HG03575 (cell line): ENCODE data around the gene MPZL1.
A peak's percentile ranks its signal among the peaks of the same experiment; 100 is the strongest.

ENCODE experiments used
- ATAC-seq: cut with Tn5 transposase; IDR thresholded peaks from one replicate; pipeline ENCODE4 v1.9.1; 2021; ENCODE audit not compliant: unreplicated experiment, insufficient number of reproducible peaks, low FRiP score; ENCODE audit errors: extremely low read depth

The MPZL1 gene

GRCh38 chr1:167693425-167694045 lies 28.2 kb upstream of the MPZL1 start:
- ATAC-seq = no peak

- no peak for ATAC-seq
These were observed 27.1 kb upstream of the MPZL1 start for GRCh38 chr1:167694691-167695090.

GRCh38 chr1:167695147-167695546 lies 26.6 kb upstream of the MPZL1 start:
- no peak for ATAC-seq

GRCh38 chr1:167695756-167696561 lies 25.8 kb upstream of the MPZL1 start:
- no peak for ATAC-seq

GRCh38 chr1:167697667-167698141 lies 24.1 kb upstream of the MPZL1 start:
- no peak for ATAC-seq

- ATAC-seq = no peak
These were observed 23.5 kb upstream of the MPZL1 start for GRCh38 chr1:167698313-167698712.

- no peak for ATAC-seq
These were observed 20.3 kb upstream of the MPZL1 start for GRCh38 chr1:167701510-167701909.

GRCh38 chr1:167703557-167703956 lies 18.2 kb upstream of the MPZL1 start:
- no peak for ATAC-seq

- ATAC-seq = no peak
These were observed 17.1 kb upstream of the MPZL1 start for GRCh38 chr1:167704715-167705114.

- ATAC-seq = no peak
These were observed 16.5 kb upstream of the MPZL1 start for GRCh38 chr1:167705250-167705649.

GRCh38 chr1:167706363-167706762 lies 15.4 kb upstream of the MPZL1 start:
- no peak for ATAC-seq

GRCh38 chr1:167706931-167707877 lies 14.6 kb upstream of the MPZL1 start:
- ATAC-seq = peak; percentile 32

- no peak for ATAC-seq
These were observed 13.8 kb upstream of the MPZL1 start for GRCh38 chr1:167707942-167708341.

- no peak for ATAC-seq
These were observed 12.8 kb upstream of the MPZL1 start for GRCh38 chr1:167708940-167709389.

GRCh38 chr1:167710836-167711235 lies 10.9 kb upstream of the MPZL1 start:
- no peak for ATAC-seq

GRCh38 chr1:167711797-167712196 lies 10.0 kb upstream of the MPZL1 start:
- ATAC-seq = no peak

- ATAC-seq = no peak
These were observed 8.3 kb upstream of the MPZL1 start for GRCh38 chr1:167713330-167714081.

- ATAC-seq = no peak
These were observed 7.7 kb upstream of the MPZL1 start for GRCh38 chr1:167714098-167714438.
